Measurements from ENCODE around the gene MYOT.

The MYOT gene

DNA sequence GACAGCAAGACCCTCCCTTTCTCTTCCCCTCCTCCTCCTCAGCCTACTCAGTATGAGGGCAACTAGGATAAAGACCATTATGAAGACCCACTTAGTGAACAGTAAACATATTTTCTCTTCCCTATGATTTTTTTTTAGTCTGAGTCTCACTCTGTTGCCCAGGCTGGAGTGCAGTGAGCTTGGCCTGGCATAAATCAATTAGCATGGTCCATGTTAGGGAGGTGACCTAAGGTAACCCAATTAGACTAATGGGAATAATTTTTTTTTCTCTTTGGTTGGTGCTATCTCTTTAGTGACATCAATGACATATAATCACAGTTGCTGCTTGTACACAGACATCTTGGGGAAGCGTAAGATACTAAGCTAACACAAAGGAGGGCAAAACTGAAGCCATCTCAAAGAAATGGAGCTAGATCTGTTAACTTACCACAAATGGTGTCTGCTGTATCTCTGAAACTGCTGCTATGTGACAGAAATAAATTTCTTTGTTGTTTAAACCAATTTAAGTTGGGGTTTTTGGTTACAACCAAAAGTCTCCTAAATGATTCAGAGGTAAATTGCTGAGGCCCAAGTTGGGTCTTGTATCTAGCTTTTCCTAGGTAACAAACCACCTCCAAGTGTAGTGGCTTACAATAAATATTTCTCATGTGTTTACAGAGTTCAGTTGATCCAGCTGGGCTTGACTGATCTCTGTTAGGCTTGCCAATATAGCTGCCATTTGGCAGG lies 34.9 kb downstream of the MYOT start:
- no peak for DNase-seq

DNA sequence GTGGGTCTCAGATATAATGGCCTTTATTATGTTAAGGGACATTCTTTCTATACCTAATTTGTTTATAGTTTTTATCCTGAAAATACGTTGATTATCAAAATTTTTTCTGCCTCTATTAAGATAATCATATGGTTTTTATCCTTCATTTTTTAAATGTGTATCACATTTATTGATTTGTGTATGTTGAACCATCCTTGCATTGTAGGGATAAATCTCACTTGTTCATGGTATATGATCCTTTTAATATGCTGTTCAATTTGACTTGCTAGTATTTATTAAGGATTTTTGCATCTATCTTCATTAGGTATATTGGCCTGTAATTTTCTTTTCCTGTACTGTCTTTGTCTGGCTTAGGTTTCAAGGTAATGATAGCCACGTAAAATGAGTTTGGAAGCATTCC lies 47.1 kb downstream of the MYOT start:
- no peak for DNase-seq

DNA sequence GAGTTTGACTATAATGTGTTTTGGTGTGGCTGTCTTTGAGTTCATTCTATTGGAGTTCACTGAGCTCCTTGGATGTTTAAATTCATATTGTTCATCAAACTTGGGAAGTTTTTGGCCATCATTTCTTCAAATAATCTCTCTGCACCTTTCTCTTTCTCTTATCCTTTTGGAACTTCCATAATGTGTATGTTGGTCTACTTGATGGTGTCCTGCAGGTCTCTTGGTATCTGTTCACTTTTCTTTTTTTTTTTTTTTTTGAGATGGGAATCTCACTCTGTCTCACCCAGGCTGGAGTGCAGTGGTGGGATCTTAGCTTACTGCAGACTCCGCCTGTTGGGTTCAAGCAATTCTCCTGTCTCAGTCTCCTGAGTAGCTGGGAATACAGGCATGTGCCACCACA lies 49.3 kb downstream of the MYOT start:
- no peak for DNase-seq

DNA sequence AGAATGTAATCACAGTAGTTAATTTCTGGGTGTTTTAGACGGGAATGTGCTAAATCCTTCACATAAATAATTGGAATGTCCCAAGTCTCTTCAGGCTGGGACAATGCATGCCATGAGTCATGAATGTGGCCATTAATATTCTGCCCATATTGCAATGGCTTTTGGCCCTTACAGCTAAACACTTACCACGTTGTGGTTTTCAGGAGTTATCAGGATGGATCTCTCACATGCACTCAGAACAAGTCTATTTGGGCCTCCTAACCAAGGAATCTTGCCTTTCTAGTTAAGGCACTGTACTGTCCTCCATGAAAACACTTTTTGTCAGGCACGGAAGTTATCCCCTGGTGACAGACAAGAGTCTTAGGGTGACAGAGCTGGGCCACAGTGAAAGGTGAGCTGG lies 54.3 kb downstream of the MYOT start:
- no peak for DNase-seq

DNA sequence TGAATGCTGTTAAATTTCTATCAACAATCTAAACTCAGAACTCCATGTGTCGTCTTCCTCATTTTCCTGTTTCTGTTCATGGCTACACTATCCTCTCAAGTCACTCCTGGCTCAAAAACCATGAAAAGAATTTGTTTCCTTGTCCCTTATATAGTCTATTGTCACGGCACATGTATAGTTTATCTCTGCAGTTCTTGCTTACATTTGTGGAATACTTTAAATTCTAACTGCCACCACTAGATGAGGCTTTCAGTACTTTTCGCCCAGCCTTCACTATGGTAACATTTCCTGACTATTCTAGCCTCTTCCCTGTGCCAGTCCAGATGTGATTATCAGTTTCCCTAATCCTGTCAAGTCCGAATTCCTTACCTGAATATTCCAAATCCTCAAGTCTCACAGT lies 56.2 kb downstream of the MYOT start:
- no peak for DNase-seq

DNA sequence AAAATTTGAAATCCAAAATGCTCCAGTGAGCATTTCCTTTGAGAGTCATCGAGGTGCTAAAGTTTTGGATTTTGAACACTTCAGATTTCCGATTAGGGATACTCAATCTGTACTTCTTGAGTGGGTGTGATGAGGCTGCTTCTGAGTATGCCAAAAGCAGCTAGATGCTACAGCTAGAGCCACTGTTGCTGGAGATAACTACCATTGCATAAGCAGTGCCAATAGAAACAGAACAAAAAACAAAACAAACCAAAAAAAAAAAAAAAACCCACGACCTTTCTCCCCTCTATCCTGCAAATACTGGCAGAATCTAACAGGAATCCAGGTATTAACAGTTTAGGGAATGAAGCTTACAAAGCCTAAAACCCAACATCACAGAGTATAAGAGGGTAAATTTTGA lies 65.1 kb downstream of the MYOT start:
- no peak for DNase-seq

DNA sequence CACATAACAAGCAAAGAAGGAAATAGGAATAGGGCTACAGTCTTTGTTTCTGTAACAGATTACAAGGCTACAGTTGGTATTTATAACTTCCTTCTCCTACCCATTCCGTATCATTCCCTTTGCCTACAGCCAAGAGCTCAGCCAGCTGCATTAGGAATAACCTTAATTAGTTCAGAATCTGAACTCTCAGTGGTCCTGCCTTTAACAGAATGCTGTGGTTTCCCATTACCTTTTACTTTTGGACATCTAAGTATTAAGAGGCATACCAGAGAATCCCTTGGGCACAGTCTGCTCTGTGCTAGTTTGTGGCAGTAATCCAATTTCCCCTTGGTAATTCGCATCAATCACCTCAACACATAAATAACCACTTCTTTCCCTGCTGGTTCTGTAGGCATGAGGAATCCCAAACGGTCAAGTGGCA lies 65.8 kb downstream of the MYOT start:
- no peak for DNase-seq

DNA sequence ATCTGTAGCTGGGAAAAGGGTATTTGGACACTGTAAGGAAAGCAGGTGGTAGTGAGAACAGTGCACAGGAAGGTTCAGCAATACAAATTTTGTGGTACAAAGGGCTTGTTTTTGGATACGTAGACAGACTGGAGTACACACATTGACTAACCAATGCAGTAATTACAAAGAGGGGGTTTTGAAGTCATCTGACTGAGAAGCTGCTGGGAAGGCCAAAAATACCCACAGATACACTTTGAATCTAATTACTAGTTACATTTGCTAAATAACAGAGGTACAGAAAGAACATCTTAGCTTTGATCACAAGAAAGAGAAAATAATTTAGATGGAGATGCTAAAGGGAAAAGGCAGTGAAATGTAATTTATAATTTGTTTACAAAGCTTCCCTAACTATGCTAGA lies 67.5 kb downstream of the MYOT start:
- no peak for DNase-seq

DNA sequence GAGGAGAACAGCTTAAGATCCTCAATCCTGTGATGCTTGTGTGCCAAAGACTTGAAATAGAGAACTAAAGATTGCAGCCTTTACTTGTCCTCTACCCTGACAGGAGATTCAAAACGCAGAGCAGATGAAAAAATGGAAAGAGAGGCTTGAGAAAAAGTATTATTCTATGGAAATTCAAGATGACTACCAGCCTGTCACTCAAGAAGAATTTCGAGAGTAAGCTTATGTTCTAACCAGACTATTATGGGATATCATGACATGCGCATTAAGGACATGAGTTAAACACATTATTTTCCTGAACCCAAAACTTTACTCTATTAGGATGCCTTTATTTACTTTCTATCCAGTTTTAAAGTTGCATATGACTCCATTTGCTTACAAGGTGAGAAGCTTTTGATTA lies 68.0 kb downstream of the MYOT start:
- no peak for DNase-seq
